Calu3 (cell line): ENCODE results near the gene SDHAF2. TPM values are rescaled to one million over a fixed set of nuclear protein-coding genes. Genes with fewer than 3 reads are reported as not detected.
A peak's percentile ranks its signal among the peaks of the same experiment; 100 is the strongest.
"Not testable (repeated sequence)": the region's sequence is repeated elsewhere in the genome, so short reads cannot be mapped to it uniquely, and the experiment has no call there.

Experiments
- BruUV-seq: library from RNA; stranded (reverse); fragments of 400-500 nt; replicated peaks from 2 replicates; lab custom pipeline; 2021; lab: Mats Ljungman, UMichigan
- CTCF ChIA-PET: fragments of 300-600 bp; sonication (Branson Sonifier 250); formaldehyde crosslinking; loops from one replicate; lab custom pipeline; 2022; ENCODE audit warnings: antibody characterized with exemption; lab: Charles Lee
- DNase-seq: peaks from one replicate; pipeline ENCODE4 v3.0.0; 2022
- H3K27ac Mint-ChIP-seq: one replicate; pipeline ENCODE4 v1.8.0; 2022; ENCODE audit warnings: mixed read lengths; ENCODE audit not compliant: unreplicated experiment
- H3K27me3 Mint-ChIP-seq: one replicate; pipeline ENCODE4 v1.8.0; 2022; ENCODE audit warnings: mixed read lengths; ENCODE audit not compliant: unreplicated experiment
- H3K36me3 Mint-ChIP-seq: one replicate; pipeline ENCODE4 v1.8.0; 2022; ENCODE audit warnings: mild to moderate bottlenecking, moderate library complexity, mixed read lengths; ENCODE audit not compliant: insufficient read depth, unreplicated experiment
- H3K4me1 Mint-ChIP-seq: one replicate; pipeline ENCODE4 v1.8.0; 2022; ENCODE audit warnings: mild to moderate bottlenecking, low read depth, mixed read lengths; ENCODE audit not compliant: unreplicated experiment
- H3K4me3 Mint-ChIP-seq: one replicate; pipeline ENCODE4 v1.8.0; 2022; ENCODE audit warnings: mild to moderate bottlenecking, low read depth, moderate library complexity, mixed read lengths; ENCODE audit not compliant: unreplicated experiment
- H3K9me3 Mint-ChIP-seq: one replicate; pipeline ENCODE4 v1.8.0; 2022; ENCODE audit warnings: low read depth, mixed read lengths; ENCODE audit not compliant: unreplicated experiment
- CTCF ChIP-seq: fragments of 200-600 bp; IDR thresholded peaks from one replicate; pipeline ENCODE4 v1.8.0; 2022; ENCODE audit warnings: antibody characterized with exemption; ENCODE audit not compliant: unreplicated experiment
- intact Hi-C: fragments of 100-400 bp; cut with micrococcal nuclease; formaldehyde crosslinking; loops from one replicate; pipeline ENCODE4 v1.10.0; 2022; ENCODE audit not compliant: unreplicated experiment
- total RNA-seq: library from RNA; stranded (reverse); gene quantifications from 2 replicates; pipeline ENCODE4 v1.2.3, GENCODE V29; 2022

SDHAF2 gene
- total RNA-seq, 1 experiment from 2014 or later: 42.1 TPM

GRCh38 chr11:61422226-61422625 is 7.7 kb upstream of the SDHAF2 start:
- Mint-ChIP-seq H3K36me3 (peaks cover 75% of the 10 kb centered on the region), H3K9me3 (no peaks in the 10 kb centered on the region), H3K4me1 (no peaks in the 10 kb centered on the region), H3K4me3 (no peak overlapping the region), H3K27me3 (no peaks in the 10 kb centered on the region), H3K27ac (no peak overlapping the region)
- no peak for TF ChIP-seq CTCF
- DNase-seq: no peak
- intact Hi-C loops: no loop called here
- no TSS peak for BruUV-seq
- CTCF ChIA-PET: no interaction called here

- intact Hi-C loops: no loop called here
- peaks cover 78% of the 10 kb centered on the region for H3K36me3 Mint-ChIP-seq
- no TSS peak for BruUV-seq
- CTCF ChIA-PET: interaction anchor here (1.0 kb wide), 1 partner anchor 10 kb away, joined by 3 read pairs; no protein-coding TSS in a partner anchor
- H3K4me1 Mint-ChIP-seq: no peaks in the 10 kb centered on the region
- no peak overlapping the region for H3K4me3 Mint-ChIP-seq
- no peak for DNase-seq
- no peak overlapping the region for H3K27ac Mint-ChIP-seq
- no peaks in the 10 kb centered on the region for H3K27me3 Mint-ChIP-seq
- no peak for TF ChIP-seq CTCF
- H3K9me3 Mint-ChIP-seq: no peaks in the 10 kb centered on the region
Observed at GRCh38 chr11:61425367-61426131, 4.4 kb upstream of the SDHAF2 start.

GRCh38 chr11:61429346-61429690 is 606 bp upstream of the SDHAF2 start:
- H3K36me3 Mint-ChIP-seq: peaks cover 73% of the 10 kb centered on the region
- H3K4me3 Mint-ChIP-seq: peak overlapping the region; percentile 93
- BruUV-seq: no TSS peak
- CTCF ChIA-PET: interaction anchor here (0.6 to 1.2 kb wide), 5 partner anchors 17 to 67 kb away, joined by 3 to 5 read pairs (median 4); partner anchors contain the start of genes CYB561A3 and TMEM138
- H3K27me3 Mint-ChIP-seq: no peaks in the 10 kb centered on the region
- intact Hi-C loops: no loop called here
- peak overlapping the region; percentile 98 for H3K27ac Mint-ChIP-seq
- no peaks in the 10 kb centered on the region for H3K9me3 Mint-ChIP-seq
- no peak for TF ChIP-seq CTCF
- no peaks in the 10 kb centered on the region for H3K4me1 Mint-ChIP-seq
- peak; percentile 69 for DNase-seq

GRCh38 chr11:61430839-61431238 is 915 bp downstream of the SDHAF2 start:
- intact Hi-C loops, H3K4me1 Mint-ChIP-seq, H3K27me3 Mint-ChIP-seq, BruUV-seq, CTCF ChIA-PET, DNase-seq, H3K9me3 Mint-ChIP-seq: not testable (repeated sequence)
- H3K4me3 Mint-ChIP-seq: peak overlapping the region; percentile 93
- peak overlapping the region; percentile 98 for H3K27ac Mint-ChIP-seq
- H3K36me3 Mint-ChIP-seq: peaks cover 66% of the 10 kb centered on the region

GRCh38 chr11:61437496-61437895 is 7.6 kb downstream of the SDHAF2 start:
- no peak for TF ChIP-seq CTCF
- intact Hi-C loops: no loop called here
- Mint-ChIP-seq H3K27me3 (no peaks in the 10 kb centered on the region), H3K9me3 (no peaks in the 10 kb centered on the region), H3K4me1 (peaks cover 8% of the 10 kb centered on the region), H3K36me3 (peaks cover 52% of the 10 kb centered on the region), H3K4me3 (no peak overlapping the region), H3K27ac (no peak overlapping the region)
- no TSS peak for BruUV-seq
- no peak for DNase-seq
- CTCF ChIA-PET: no interaction called here
